SK-N-SH (cell line): ENCODE measurements around the gene MYO15A. TPM values are rescaled to one million over a fixed set of nuclear protein-coding genes. Genes with fewer than 3 reads are reported as not detected.

Experiments
- CTCF ChIA-PET: fragments of 300-600, 350-600 bp; formaldehyde crosslinking; extraction: SDS; loops from one replicate; lab custom pipeline; 2021; lab: Yijun Ruan, JAX
- POLR2A ChIA-PET: fragments of 350-600 bp; sonication (Branson Sonifier 250); formaldehyde crosslinking; extraction: SDS; loops from one replicate; lab custom pipeline; 2020; ENCODE audit warnings: antibody characterized with exemption, inconsistent platforms; lab: Yijun Ruan, JAX
- DNase-seq: peaks from one replicate; pipeline ENCODE4 v3.0.0; 2012
- H2AFZ ChIP-seq: fragments of 200-600 bp; sonication (generic); 2 replicates; pipeline ENCODE4 v1.8.1; 2016; ENCODE audit warnings: antibody characterized with exemption, mild to moderate bottlenecking, low read depth
- H3F3A ChIP-seq: fragments of 200-600 bp; sonication (generic); replicated peaks from 2 replicates; pipeline ENCODE3; 2016; ENCODE audit warnings: antibody characterized with exemption, mild to moderate bottlenecking; ENCODE audit not compliant: insufficient read depth
- H3K27ac ChIP-seq, 2 experiments: fragments of 200-500 bp in 1 of 2; fragments of 200-600 bp in 1 of 2; sonication (Bioruptor generic) in 1 of 2; sonication (generic), shearing (Covaris generic) in 1 of 2; 2 replicates each; pipeline versions ENCODE4 v1.5.1 to v1.6.1; 2014 to 2016; ENCODE audit warnings: low read depth in 2 of 2, inconsistent platforms in 1 of 2, low read length in 1 of 2, mild to moderate bottlenecking in 1 of 2, mixed read lengths in 1 of 2
- H3K27me3 ChIP-seq: fragments of 200-600 bp; sonication (generic), shearing (Covaris generic); 2 replicates; pipeline ENCODE4 v1.6.1; 2016; ENCODE audit warnings: mixed run types; ENCODE audit not compliant: insufficient read depth
- H3K36me3 ChIP-seq, 2 experiments: fragments of 200-500 bp in 1 of 2; fragments of 200-600 bp in 1 of 2; sonication (Bioruptor generic) in 1 of 2; sonication (generic) in 1 of 2; replicated peaks in 1 of 2; 2 replicates each; pipeline versions ENCODE3 to v1.5.1; 2014 to 2016; ENCODE audit warnings: low read length in 1 of 2, mild to moderate bottlenecking in 1 of 2; ENCODE audit not compliant: insufficient read depth in 2 of 2, control insufficient read depth in 1 of 2
- H3K4me1 ChIP-seq, 2 experiments: fragments of 200-500 bp in 1 of 2; fragments of 200-600 bp in 1 of 2; sonication (Bioruptor generic) in 1 of 2; sonication (generic), shearing (Covaris generic) in 1 of 2; 2 replicates each; pipeline versions ENCODE4 v1.5.1 to v1.6.1; 2014 to 2016; ENCODE audit warnings: low read depth in 1 of 2, low read length in 1 of 2, mixed run types in 1 of 2; ENCODE audit not compliant: insufficient read depth in 2 of 2, control insufficient read depth in 1 of 2
- H3K4me2 ChIP-seq: fragments of 200-600 bp; sonication (generic), shearing (Covaris generic); 2 replicates; pipeline ENCODE4 v1.6.1; 2017; ENCODE audit warnings: mixed run types
- H3K4me3 ChIP-seq, 2 experiments: fragments of 200-500 bp in 1 of 2; fragments of 200-600 bp in 1 of 2; sonication (Bioruptor generic) in 1 of 2; sonication (generic), shearing (Covaris generic) in 1 of 2; 2 replicates each; pipeline versions ENCODE4 v1.5.1 to v1.8.1; 2014 to 2016; ENCODE audit warnings: low read depth in 2 of 2, inconsistent platforms in 1 of 2, low read length in 1 of 2, mild to moderate bottlenecking in 1 of 2, mixed read lengths in 1 of 2, moderate library complexity in 1 of 2
- H3K79me2 ChIP-seq: fragments of 200-600 bp; sonication (generic); 2 replicates; pipeline ENCODE4 v1.8.1; 2017; ENCODE audit warnings: mild to moderate bottlenecking; ENCODE audit not compliant: insufficient read depth
- H3K9ac ChIP-seq: fragments of 200-600 bp; sonication (generic); 2 replicates; pipeline ENCODE4 v1.6.1; 2017; ENCODE audit warnings: mixed run types
- H3K9me2 ChIP-seq: fragments of 200-600 bp; sonication (generic); 2 replicates; pipeline ENCODE4 v1.6.1; 2017; ENCODE audit warnings: mixed run types
- H3K9me3 ChIP-seq: fragments of 200-600 bp; sonication (generic); 2 replicates; pipeline ENCODE4 v1.6.1; 2017; ENCODE audit warnings: mixed run types, mild to moderate bottlenecking, moderate library complexity
- H4K20me1 ChIP-seq: fragments of 200-600 bp; sonication (generic); 2 replicates; pipeline ENCODE4 v1.6.1; 2017; ENCODE audit warnings: mild to moderate bottlenecking, mixed run types; ENCODE audit not compliant: insufficient read depth
- ELF1 ChIP-seq: IDR thresholded peaks from 2 replicates; pipeline ENCODE4 v1.4.0; 2012
- EP300 ChIP-seq, 2 experiments: IDR thresholded peaks; 2 replicates each; pipeline versions ENCODE4 v1.4.0 to v1.6.1; 2012; ENCODE audit warnings: borderline replicate concordance in 1 of 2, low read depth in 1 of 2, low read length in 1 of 2
- EZH2phosphoT487 ChIP-seq: fragments of 200-600 bp; sonication (generic); IDR thresholded peaks from 2 replicates; pipeline ENCODE4 v1.6.1; 2017; ENCODE audit warnings: low read depth, mixed run types, mild to moderate bottlenecking, antibody characterized with exemption, moderate library complexity, borderline replicate concordance
- MEF2A ChIP-seq: IDR thresholded peaks from 2 replicates; pipeline ENCODE4 v1.4.0; 2012; ENCODE audit warnings: low read depth, borderline replicate concordance
- MXI1 ChIP-seq: IDR thresholded peaks from 2 replicates; pipeline ENCODE4 v1.6.1; 2012; ENCODE audit warnings: mild to moderate bottlenecking, low read depth, low read length, improper control_type of control experiment
- NFIC ChIP-seq: IDR thresholded peaks from 2 replicates; pipeline ENCODE4 v1.4.0; 2012; ENCODE audit warnings: borderline replicate concordance
- RAD21 ChIP-seq: IDR thresholded peaks from 2 replicates; pipeline ENCODE4 v1.6.1; 2012; ENCODE audit warnings: mild to moderate bottlenecking, low read length
- RCOR1 ChIP-seq: fragments of 150-350 bp; IDR thresholded peaks from 2 replicates; pipeline ENCODE4 v1.6.1; 2017; ENCODE audit warnings: antibody characterized with exemption, low read length
- RFX5 ChIP-seq: IDR thresholded peaks from 2 replicates; pipeline ENCODE4 v1.6.1; 2012; ENCODE audit warnings: mild to moderate bottlenecking, improper control_type of control experiment, low read length
- RXRA ChIP-seq: IDR thresholded peaks from 2 replicates; pipeline ENCODE4 v1.4.0; 2012; ENCODE audit warnings: low read depth, mild to moderate bottlenecking, borderline replicate concordance
- SIN3A ChIP-seq: IDR thresholded peaks from 2 replicates; pipeline ENCODE4 v1.6.1; 2012; ENCODE audit warnings: low read depth, mild to moderate bottlenecking, low read length, moderate library complexity, borderline replicate concordance
- SMC3 ChIP-seq: IDR thresholded peaks from 2 replicates; pipeline ENCODE4 v1.6.1; 2012; ENCODE audit warnings: low read depth, low read length, improper control_type of control experiment
- TEAD4 ChIP-seq: IDR thresholded peaks from 2 replicates; pipeline ENCODE4 v1.4.0; 2012; ENCODE audit warnings: mild to moderate bottlenecking, borderline replicate concordance; ENCODE audit not compliant: insufficient read depth
- YY1 ChIP-seq: IDR thresholded peaks from 2 replicates; pipeline ENCODE4 v1.4.0; 2012; ENCODE audit warnings: low read depth, mild to moderate bottlenecking
- WGBS: methylation state at CpG from one replicate; pipeline ENCODE4 v1.1.6; 2017; ENCODE audit warnings: low lambda C conversion rate; 5-methylcytosine and 5-hydroxymethylcytosine counted together
- polyA plus RNA-seq, 3 experiments: library from polyadenylated mRNA; depleted of rRNA; stranded (reverse); fragments of >200 nt; gene quantifications; 2 replicates each; pipeline ENCODE4 v1.2.3, GENCODE V29; 2012
- TF ChIP-seq, protein P1 (sequence below): fragments of 200-600 bp; sonication (generic); IDR thresholded peaks from 2 replicates; pipeline ENCODE4 v1.6.1; 2017; ENCODE audit warnings: antibody characterized with exemption, mild to moderate bottlenecking, moderate library complexity
- TF ChIP-seq, protein P2 (sequence below): IDR thresholded peaks from 2 replicates; pipeline ENCODE4 v1.4.0; 2012; ENCODE audit warnings: low read depth, borderline replicate concordance
- TF ChIP-seq, protein P3 (sequence below): IDR thresholded peaks from 2 replicates; pipeline ENCODE4 v1.4.0; 2012; ENCODE audit warnings: low read depth, borderline replicate concordance
- TF ChIP-seq, protein P4 (sequence below): IDR thresholded peaks from 2 replicates; pipeline ENCODE4 v1.6.1; 2012; ENCODE audit warnings: mild to moderate bottlenecking, low read depth, low read length, moderate library complexity

MYO15A gene
- polyA plus RNA-seq, 1 of the 3 experiments (the other 2 are of a cell fraction): 0.43 TPM

DNA sequence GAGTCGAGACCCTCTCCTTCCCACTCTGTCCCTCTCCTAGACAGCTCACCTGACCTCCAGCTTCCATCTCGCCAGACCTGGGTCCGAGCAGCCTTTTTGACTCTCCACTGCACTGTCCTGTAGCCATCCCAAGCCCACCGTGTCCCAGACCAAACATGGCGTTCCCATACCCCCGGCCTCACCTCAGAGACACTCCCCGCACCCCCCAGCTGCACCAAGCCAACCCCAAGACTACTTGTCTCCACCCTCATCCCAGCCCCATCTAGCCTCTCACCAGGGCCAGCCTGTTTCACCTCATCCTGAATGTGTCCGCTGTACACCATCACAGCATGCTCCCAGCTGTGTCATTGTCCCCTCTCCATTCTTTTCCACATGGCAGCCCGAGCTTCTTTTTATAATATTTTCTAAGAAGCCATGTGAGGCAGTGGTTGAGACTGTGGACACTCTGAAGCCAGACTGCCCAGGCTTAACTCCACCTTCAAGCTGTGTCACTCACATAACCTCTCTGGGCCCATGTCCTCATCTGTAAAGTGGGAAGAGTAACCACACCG, 1.5 kb downstream of the MYO15A start:
- no peak overlapping the region for H3K4me3 ChIP-seq
- H3K9me3 ChIP-seq: no peaks in the 10 kb centered on the region
- H2AFZ ChIP-seq: no peak overlapping the region
- TF ChIP-seq YY1 (no peak), RCOR1 (no peak), SIN3A (no peak), EZH2phosphoT487 (no peak), MXI1 (no peak), EP300 (IDR thresholded peaks at IDR 0.05; ENCODE audit: borderline replicate concordance in 1 of 2, low read depth in 1 of 2, low read length in 1 of 2) (no peak), MEF2A (no peak), NFIC (no peak), SMC3 (no peak), ELF1 (no peak), RXRA (no peak), TEAD4 (no peak), RAD21 (no peak), RFX5 (no peak)
- TF ChIP-seq, protein P1, sequence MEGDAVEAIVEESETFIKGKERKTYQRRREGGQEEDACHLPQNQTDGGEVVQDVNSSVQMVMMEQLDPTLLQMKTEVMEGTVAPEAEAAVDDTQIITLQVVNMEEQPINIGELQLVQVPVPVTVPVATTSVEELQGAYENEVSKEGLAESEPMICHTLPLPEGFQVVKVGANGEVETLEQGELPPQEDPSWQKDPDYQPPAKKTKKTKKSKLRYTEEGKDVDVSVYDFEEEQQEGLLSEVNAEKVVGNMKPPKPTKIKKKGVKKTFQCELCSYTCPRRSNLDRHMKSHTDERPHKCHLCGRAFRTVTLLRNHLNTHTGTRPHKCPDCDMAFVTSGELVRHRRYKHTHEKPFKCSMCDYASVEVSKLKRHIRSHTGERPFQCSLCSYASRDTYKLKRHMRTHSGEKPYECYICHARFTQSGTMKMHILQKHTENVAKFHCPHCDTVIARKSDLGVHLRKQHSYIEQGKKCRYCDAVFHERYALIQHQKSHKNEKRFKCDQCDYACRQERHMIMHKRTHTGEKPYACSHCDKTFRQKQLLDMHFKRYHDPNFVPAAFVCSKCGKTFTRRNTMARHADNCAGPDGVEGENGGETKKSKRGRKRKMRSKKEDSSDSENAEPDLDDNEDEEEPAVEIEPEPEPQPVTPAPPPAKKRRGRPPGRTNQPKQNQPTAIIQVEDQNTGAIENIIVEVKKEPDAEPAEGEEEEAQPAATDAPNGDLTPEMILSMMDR: no peak
- TF ChIP-seq, protein P2, sequence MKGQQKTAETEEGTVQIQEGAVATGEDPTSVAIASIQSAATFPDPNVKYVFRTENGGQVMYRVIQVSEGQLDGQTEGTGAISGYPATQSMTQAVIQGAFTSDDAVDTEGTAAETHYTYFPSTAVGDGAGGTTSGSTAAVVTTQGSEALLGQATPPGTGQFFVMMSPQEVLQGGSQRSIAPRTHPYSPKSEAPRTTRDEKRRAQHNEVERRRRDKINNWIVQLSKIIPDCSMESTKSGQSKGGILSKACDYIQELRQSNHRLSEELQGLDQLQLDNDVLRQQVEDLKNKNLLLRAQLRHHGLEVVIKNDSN: no peak
- TF ChIP-seq, protein P3, sequence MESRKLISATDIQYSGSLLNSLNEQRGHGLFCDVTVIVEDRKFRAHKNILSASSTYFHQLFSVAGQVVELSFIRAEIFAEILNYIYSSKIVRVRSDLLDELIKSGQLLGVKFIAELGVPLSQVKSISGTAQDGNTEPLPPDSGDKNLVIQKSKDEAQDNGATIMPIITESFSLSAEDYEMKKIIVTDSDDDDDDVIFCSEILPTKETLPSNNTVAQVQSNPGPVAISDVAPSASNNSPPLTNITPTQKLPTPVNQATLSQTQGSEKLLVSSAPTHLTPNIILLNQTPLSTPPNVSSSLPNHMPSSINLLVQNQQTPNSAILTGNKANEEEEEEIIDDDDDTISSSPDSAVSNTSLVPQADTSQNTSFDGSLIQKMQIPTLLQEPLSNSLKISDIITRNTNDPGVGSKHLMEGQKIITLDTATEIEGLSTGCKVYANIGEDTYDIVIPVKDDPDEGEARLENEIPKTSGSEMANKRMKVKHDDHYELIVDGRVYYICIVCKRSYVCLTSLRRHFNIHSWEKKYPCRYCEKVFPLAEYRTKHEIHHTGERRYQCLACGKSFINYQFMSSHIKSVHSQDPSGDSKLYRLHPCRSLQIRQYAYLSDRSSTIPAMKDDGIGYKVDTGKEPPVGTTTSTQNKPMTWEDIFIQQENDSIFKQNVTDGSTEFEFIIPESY: no peak
- TF ChIP-seq, protein P4, sequence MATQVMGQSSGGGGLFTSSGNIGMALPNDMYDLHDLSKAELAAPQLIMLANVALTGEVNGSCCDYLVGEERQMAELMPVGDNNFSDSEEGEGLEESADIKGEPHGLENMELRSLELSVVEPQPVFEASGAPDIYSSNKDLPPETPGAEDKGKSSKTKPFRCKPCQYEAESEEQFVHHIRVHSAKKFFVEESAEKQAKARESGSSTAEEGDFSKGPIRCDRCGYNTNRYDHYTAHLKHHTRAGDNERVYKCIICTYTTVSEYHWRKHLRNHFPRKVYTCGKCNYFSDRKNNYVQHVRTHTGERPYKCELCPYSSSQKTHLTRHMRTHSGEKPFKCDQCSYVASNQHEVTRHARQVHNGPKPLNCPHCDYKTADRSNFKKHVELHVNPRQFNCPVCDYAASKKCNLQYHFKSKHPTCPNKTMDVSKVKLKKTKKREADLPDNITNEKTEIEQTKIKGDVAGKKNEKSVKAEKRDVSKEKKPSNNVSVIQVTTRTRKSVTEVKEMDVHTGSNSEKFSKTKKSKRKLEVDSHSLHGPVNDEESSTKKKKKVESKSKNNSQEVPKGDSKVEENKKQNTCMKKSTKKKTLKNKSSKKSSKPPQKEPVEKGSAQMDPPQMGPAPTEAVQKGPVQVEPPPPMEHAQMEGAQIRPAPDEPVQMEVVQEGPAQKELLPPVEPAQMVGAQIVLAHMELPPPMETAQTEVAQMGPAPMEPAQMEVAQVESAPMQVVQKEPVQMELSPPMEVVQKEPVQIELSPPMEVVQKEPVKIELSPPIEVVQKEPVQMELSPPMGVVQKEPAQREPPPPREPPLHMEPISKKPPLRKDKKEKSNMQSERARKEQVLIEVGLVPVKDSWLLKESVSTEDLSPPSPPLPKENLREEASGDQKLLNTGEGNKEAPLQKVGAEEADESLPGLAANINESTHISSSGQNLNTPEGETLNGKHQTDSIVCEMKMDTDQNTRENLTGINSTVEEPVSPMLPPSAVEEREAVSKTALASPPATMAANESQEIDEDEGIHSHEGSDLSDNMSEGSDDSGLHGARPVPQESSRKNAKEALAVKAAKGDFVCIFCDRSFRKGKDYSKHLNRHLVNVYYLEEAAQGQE: no peak
- TF ChIP-seq, all 33 proteins: peak for 0
- Histone ChIP-seq H3K27ac (no peak overlapping the region), H4K20me1 (no peaks in the 10 kb centered on the region), H3K9ac (no peak overlapping the region), H3K36me3 (peaks cover 0 to 4% of the 10 kb centered on the region in 2 experiments), H3K79me2 (no peaks in the 10 kb centered on the region), H3K27me3 (no peaks in the 10 kb centered on the region), H3F3A (no peaks in the 10 kb centered on the region), H3K4me1 (peaks cover 0 to 31% of the 10 kb centered on the region in 2 experiments; a peak in 1 of 4 replicates), H3K9me2 (no peaks in the 10 kb centered on the region), H3K4me2 (no peak overlapping the region)
- ChIA-PET POLR2A (no interaction called here), CTCF (interaction anchor here (0.6 to 1.0 kb wide), 2 partner anchors 30 to 77 kb away, joined by 3 read pairs; no protein-coding TSS in a partner anchor)
- DNase-seq: no peak
- 75% methylated on average over 9 of the region's 10 CpGs for WGBS
